Panc1 (cell line): ENCODE results near the gene CADPS2.

Experiments
- POLR2AphosphoS5 ChIP-seq: IDR thresholded peaks from 2 replicates; pipeline ENCODE4 v1.6.1; 2012; ENCODE audit warnings: mild to moderate bottlenecking, low read depth, low read length, moderate library complexity
- SIN3A ChIP-seq: IDR thresholded peaks from 2 replicates; pipeline ENCODE4 v1.6.1; 2012; ENCODE audit warnings: low read depth, mild to moderate bottlenecking, low read length, moderate library complexity, borderline replicate concordance; ENCODE audit not compliant: insufficient read depth
- TCF7L2 ChIP-seq: IDR thresholded peaks from 2 replicates; pipeline ENCODE4 v1.6.1; 2011; ENCODE audit warnings: mild to moderate bottlenecking, low read depth, low read length, inconsistent platforms
- TF ChIP-seq, protein P1 (sequence below): fragments of 450-650 bp; IDR thresholded peaks from 2 replicates; pipeline ENCODE4 v1.5.1; 2017; ENCODE audit warnings: mild to moderate bottlenecking

- TF ChIP-seq, protein P1, sequence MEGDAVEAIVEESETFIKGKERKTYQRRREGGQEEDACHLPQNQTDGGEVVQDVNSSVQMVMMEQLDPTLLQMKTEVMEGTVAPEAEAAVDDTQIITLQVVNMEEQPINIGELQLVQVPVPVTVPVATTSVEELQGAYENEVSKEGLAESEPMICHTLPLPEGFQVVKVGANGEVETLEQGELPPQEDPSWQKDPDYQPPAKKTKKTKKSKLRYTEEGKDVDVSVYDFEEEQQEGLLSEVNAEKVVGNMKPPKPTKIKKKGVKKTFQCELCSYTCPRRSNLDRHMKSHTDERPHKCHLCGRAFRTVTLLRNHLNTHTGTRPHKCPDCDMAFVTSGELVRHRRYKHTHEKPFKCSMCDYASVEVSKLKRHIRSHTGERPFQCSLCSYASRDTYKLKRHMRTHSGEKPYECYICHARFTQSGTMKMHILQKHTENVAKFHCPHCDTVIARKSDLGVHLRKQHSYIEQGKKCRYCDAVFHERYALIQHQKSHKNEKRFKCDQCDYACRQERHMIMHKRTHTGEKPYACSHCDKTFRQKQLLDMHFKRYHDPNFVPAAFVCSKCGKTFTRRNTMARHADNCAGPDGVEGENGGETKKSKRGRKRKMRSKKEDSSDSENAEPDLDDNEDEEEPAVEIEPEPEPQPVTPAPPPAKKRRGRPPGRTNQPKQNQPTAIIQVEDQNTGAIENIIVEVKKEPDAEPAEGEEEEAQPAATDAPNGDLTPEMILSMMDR = no peak
- no peak for TF ChIP-seq TCF7L2
- no peak for TF ChIP-seq SIN3A
- no peak for TF ChIP-seq POLR2AphosphoS5
Observed at GRCh38 chr7:122600630-122601029, 285.6 kb downstream of the CADPS2 start.
